ENCODE results near the gene DOCK4. TPM values are rescaled to one million over a fixed set of nuclear protein-coding genes. Genes with fewer than 3 reads are reported as not detected.

DOCK4 gene, protein sequence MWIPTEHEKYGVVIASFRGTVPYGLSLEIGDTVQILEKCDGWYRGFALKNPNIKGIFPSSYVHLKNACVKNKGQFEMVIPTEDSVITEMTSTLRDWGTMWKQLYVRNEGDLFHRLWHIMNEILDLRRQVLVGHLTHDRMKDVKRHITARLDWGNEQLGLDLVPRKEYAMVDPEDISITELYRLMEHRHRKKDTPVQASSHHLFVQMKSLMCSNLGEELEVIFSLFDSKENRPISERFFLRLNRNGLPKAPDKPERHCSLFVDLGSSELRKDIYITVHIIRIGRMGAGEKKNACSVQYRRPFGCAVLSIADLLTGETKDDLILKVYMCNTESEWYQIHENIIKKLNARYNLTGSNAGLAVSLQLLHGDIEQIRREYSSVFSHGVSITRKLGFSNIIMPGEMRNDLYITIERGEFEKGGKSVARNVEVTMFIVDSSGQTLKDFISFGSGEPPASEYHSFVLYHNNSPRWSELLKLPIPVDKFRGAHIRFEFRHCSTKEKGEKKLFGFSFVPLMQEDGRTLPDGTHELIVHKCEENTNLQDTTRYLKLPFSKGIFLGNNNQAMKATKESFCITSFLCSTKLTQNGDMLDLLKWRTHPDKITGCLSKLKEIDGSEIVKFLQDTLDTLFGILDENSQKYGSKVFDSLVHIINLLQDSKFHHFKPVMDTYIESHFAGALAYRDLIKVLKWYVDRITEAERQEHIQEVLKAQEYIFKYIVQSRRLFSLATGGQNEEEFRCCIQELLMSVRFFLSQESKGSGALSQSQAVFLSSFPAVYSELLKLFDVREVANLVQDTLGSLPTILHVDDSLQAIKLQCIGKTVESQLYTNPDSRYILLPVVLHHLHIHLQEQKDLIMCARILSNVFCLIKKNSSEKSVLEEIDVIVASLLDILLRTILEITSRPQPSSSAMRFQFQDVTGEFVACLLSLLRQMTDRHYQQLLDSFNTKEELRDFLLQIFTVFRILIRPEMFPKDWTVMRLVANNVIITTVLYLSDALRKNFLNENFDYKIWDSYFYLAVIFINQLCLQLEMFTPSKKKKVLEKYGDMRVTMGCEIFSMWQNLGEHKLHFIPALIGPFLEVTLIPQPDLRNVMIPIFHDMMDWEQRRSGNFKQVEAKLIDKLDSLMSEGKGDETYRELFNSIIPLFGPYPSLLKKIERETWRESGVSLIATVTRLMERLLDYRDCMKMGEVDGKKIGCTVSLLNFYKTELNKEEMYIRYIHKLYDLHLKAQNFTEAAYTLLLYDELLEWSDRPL (N-terminal part only)
- 2.7 and 3.4 TPM in 2 replicates for total RNA-seq (2022)
- percentile 38 among the genes with signal in this experiment for Bru-seq, nascent RNA
- percentile 33 among the genes with signal in this experiment for BruChase-seq, experiment 1, labeled RNA remaining after a 6-hour chase
- BruChase-seq, experiment 2, labeled RNA remaining after a 2-hour chase = percentile 37 among the genes with signal in this experiment
- long read RNA-seq, partial matches to known transcripts = 0 of 1 reads
- long read RNA-seq, other reads (novel, unspliced or antisense) = 1 of 1 reads

DNA sequence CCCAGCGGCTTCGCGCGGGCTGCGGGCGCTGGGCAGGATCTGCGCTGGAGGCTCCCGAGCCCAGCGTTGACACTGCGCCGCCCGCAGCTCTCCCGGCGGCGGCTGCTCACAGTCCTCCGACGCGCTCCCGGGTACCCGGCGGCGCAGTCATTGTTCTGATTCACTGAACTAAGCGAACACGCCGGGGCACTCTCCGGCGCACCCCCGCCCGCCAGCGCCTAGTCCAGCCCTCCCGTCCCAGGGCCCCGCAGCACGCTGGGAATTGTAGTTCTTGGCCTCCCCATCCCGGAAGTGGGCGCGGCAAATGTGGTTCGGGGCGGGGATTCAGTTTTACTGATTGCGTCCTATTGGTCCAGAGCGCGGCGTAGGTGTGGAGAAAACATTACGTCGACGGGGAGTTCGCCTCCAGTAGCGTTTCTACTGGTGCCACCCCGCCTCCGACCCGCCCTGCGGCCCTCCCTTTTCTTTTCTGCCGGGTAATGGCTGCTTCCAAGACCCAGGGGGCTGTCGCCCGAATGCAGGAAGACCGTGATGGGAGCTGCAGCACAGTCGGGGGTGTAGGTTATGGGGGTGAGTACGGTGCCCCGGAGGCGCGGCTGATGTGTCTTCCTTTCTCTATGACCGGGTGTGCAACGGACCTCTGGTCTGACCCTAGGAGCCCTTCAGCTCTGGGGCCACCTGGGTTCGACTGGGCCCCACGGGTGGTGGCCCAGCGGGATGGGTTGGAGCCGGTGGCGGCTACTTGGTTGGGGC is at the start of gene DOCK4, which contains the start of gene ZNF277:
DOCK4 (minus strand) TSS at position 162 of the 753 bp plus-strand sequence. CDS start 261 bp downstream, outside the sequence.
ZNF277 (plus strand) TSS at position 458 of the 753 bp plus-strand sequence; CDS start at position 480, 22 bp downstream.
- Mint-ChIP-seq H3K4me1 (ENCODE audit: low read depth, unreplicated experiment) (peaks cover 25% of the 10 kb centered on the region), H3K27me3 (ENCODE audit: unreplicated experiment) (peaks cover 26% of the 10 kb centered on the region), H3K9me3 (ENCODE audit: low read depth, unreplicated experiment) (no peaks in the 10 kb centered on the region), H3K27ac (ENCODE audit: unreplicated experiment) (peak within 1 kb of the TSS; percentile 76), H3K4me3 (ENCODE audit: low read depth, unreplicated experiment) (peak within 1 kb of the TSS; percentile 96), H3K36me3 (ENCODE audit: insufficient read depth, unreplicated experiment) (peaks cover 33% of the 10 kb centered on the region)
- TF ChIP-seq, protein P1, sequence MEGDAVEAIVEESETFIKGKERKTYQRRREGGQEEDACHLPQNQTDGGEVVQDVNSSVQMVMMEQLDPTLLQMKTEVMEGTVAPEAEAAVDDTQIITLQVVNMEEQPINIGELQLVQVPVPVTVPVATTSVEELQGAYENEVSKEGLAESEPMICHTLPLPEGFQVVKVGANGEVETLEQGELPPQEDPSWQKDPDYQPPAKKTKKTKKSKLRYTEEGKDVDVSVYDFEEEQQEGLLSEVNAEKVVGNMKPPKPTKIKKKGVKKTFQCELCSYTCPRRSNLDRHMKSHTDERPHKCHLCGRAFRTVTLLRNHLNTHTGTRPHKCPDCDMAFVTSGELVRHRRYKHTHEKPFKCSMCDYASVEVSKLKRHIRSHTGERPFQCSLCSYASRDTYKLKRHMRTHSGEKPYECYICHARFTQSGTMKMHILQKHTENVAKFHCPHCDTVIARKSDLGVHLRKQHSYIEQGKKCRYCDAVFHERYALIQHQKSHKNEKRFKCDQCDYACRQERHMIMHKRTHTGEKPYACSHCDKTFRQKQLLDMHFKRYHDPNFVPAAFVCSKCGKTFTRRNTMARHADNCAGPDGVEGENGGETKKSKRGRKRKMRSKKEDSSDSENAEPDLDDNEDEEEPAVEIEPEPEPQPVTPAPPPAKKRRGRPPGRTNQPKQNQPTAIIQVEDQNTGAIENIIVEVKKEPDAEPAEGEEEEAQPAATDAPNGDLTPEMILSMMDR (IDR thresholded peaks at IDR 0.05; ENCODE audit: unreplicated experiment) = no peak
- intact Hi-C loops (cut with micrococcal nuclease; ENCODE audit: unreplicated experiment) = loop anchor here (10.0 kb wide), 1 partner anchor 208 kb away; no protein-coding TSS in a partner anchor
- DNase-seq = peak; percentile 97
- BruUV-seq (replicated peaks) = no TSS peak
- CTCF ChIA-PET = interaction anchor here (0.7 to 1.5 kb wide), 4 partner anchors 9 to 360 kb away, joined by 3 read pairs; partner anchors contain the start of gene IFRD1

DNA sequence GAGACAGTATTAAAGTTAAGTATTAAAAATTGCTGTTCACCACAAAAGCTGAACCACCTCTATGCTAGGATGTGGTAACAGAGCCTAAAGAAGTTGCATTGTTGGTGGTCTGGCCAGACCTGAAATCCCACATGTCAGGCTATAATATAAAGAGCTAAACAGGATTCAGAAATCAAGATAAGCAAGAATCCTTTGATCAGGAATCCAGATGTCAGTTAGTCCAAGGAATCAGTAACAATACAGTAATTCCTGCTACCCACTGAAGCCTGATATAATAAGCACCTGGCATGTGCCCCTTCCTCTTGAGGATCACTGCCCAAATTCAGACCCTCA is 49.2 kb upstream of the DOCK4 start:
- H3K27ac Mint-ChIP-seq (ENCODE audit: unreplicated experiment) = no peak overlapping the region
- CTCF ChIA-PET = no interaction called here
- TF ChIP-seq, protein P1 (IDR thresholded peaks at IDR 0.05; ENCODE audit: unreplicated experiment) = no peak
- H3K27me3 Mint-ChIP-seq (ENCODE audit: unreplicated experiment) = no peaks in the 10 kb centered on the region
- no peak overlapping the region for H3K4me3 Mint-ChIP-seq (ENCODE audit: low read depth, unreplicated experiment)
- no peak for DNase-seq
- intact Hi-C loops (cut with micrococcal nuclease; ENCODE audit: unreplicated experiment) = no loop called here
- no TSS peak for BruUV-seq (replicated peaks)
- no peaks in the 10 kb centered on the region for H3K9me3 Mint-ChIP-seq (ENCODE audit: low read depth, unreplicated experiment)
- no peaks in the 10 kb centered on the region for H3K36me3 Mint-ChIP-seq (ENCODE audit: insufficient read depth, unreplicated experiment)
- no peaks in the 10 kb centered on the region for H3K4me1 Mint-ChIP-seq (ENCODE audit: low read depth, unreplicated experiment)

DNA sequence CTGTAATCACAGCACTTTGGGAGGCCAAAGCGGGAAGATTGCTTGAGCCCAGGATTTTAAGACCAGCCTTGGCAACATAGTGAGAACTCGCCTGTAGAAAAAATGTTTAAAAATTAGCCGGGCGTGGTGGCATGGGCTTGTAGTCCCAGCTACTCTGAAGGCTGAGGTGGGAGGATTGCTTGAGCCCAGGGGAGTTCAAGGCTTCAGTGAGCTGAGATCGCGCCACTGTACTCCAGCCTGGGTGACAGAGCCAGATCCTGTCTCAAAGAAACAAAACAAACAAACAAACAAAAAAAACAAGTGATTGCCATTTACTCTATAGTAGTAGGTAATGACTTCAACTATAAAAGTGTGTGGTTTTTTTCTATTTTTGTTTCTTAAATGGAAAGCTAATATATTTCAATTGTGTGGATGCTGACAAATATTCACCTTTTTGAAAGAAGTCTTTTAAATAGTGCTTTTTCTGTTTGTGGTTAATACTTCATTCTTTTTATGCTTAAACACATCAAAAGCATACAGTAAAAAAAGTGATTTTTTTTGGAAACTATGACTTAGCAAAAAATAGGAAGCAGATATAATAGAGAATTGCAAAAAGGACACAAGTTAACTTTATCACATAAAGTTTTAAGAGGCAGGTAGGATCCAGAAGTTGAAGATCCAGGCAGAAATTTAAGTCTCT is 48.6 kb upstream of the DOCK4 start:
- Mint-ChIP-seq H3K27ac (ENCODE audit: unreplicated experiment) (no peak overlapping the region), H3K9me3 (ENCODE audit: low read depth, unreplicated experiment) (no peaks in the 10 kb centered on the region), H3K4me3 (ENCODE audit: low read depth, unreplicated experiment) (no peak overlapping the region), H3K27me3 (ENCODE audit: unreplicated experiment) (no peaks in the 10 kb centered on the region), H3K4me1 (ENCODE audit: low read depth, unreplicated experiment) (no peaks in the 10 kb centered on the region), H3K36me3 (ENCODE audit: insufficient read depth, unreplicated experiment) (no peaks in the 10 kb centered on the region)
- CTCF ChIA-PET = no interaction called here
- BruUV-seq (replicated peaks) = no TSS peak
- TF ChIP-seq, protein P1 (IDR thresholded peaks at IDR 0.05; ENCODE audit: unreplicated experiment) = no peak
- no peak for DNase-seq
- intact Hi-C loops (cut with micrococcal nuclease; ENCODE audit: unreplicated experiment) = no loop called here

Data from Calu3 (cell line).